ENCODE measurements around the gene PTPRN2.

The PTPRN2 gene

DNA sequence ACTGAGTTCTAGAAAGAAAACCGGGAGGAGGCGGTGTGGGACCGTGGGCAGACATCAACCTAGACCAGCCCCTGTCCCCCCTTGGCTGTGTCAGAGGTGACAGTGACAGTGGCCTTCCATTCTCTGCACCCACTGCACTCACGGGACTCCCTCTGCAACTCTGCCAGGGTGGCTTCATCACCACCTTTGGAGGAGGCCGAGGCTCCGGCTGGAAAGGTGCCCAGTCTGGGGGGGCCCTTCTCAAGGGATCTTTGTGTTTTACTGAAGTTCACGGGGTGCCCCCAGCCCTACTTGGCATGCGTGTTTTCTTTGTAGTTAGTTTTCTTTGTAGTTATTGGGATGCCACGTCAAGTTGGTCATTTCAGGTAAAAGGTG, 833.2 kb downstream of the PTPRN2 start:
- H3K4me1 Mint-ChIP-seq: no peaks in the 10 kb centered on the region
- peaks cover 4% of the 10 kb centered on the region for H3K27me3 Mint-ChIP-seq
- no peak overlapping the region for H3K27ac Mint-ChIP-seq
- CTCF ChIA-PET: no interaction called here
- H3K9me3 Mint-ChIP-seq: no peaks in the 10 kb centered on the region
- no peak overlapping the region for H3K4me3 Mint-ChIP-seq
- H3K36me3 Mint-ChIP-seq: no peaks in the 10 kb centered on the region
- no peak for DNase-seq

- CTCF ChIA-PET: no interaction called here
These were observed 833.8 kb downstream of the PTPRN2 start for GRCh38 chr7:157753713-157754415.

GRCh38 chr7:157752832-157753291, 834.8 kb downstream of the PTPRN2 start:
- H3K27me3 Mint-ChIP-seq: no peaks in the 10 kb centered on the region
- H3K36me3 Mint-ChIP-seq: no peaks in the 10 kb centered on the region
- H3K4me3 Mint-ChIP-seq: no peak overlapping the region
- H3K4me1 Mint-ChIP-seq: no peaks in the 10 kb centered on the region
- no peak for DNase-seq
- no peak overlapping the region for H3K27ac Mint-ChIP-seq
- CTCF ChIA-PET: no interaction called here
- no peaks in the 10 kb centered on the region for H3K9me3 Mint-ChIP-seq

More at GRCh38 chr7:157753713-157754415, 833.8 kb downstream of the PTPRN2 start:
- Mint-ChIP-seq H3K4me3 (no peak overlapping the region), H3K36me3 (no peaks in the 10 kb centered on the region), H3K9me3 (no peaks in the 10 kb centered on the region), H3K4me1 (no peaks in the 10 kb centered on the region), H3K27me3 (peaks cover 4% of the 10 kb centered on the region), H3K27ac (no peak overlapping the region)
- no peak for DNase-seq

DNA sequence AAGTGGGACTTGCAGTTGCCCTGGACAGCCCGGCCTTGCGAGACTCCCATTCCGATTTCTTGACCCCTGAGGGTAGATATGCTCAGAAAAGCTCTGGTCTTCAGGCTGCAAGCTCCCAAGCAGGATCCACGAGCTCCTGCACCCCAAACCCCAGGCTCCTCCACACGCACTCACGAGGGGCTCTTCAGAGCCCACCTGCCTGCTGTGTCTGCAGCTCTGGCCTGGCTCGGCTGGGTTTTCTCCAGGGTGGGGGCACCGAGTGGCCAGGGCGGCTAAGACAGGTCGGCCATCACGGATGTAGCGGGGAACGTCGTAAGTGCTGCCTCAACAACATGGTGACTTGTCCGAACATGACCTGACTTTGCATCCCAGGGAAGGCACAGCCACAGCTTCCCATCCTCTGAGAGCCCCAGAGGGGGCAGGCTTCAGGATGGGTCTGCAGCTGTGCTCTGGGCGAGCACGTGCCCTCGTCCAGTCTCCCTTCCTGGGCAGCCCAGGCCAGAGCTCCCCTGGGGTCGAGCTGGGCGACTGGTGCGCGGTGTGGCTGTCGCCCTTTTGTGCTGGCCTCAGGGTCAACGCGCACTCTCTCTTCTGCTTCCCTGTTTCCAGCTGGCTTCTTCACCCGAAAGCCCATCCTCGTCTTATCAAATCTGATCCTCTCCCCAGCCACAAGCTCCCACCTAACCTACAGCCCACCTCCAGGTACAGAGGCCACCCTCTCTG, 835.5 kb downstream of the PTPRN2 start:
- no peak for DNase-seq
- no peaks in the 10 kb centered on the region for H3K4me1 Mint-ChIP-seq
- H3K27ac Mint-ChIP-seq: no peak overlapping the region
- H3K27me3 Mint-ChIP-seq: no peaks in the 10 kb centered on the region
- H3K9me3 Mint-ChIP-seq: no peaks in the 10 kb centered on the region
- no peak overlapping the region for H3K4me3 Mint-ChIP-seq
- CTCF ChIA-PET: no interaction called here
- H3K36me3 Mint-ChIP-seq: no peaks in the 10 kb centered on the region

DNA sequence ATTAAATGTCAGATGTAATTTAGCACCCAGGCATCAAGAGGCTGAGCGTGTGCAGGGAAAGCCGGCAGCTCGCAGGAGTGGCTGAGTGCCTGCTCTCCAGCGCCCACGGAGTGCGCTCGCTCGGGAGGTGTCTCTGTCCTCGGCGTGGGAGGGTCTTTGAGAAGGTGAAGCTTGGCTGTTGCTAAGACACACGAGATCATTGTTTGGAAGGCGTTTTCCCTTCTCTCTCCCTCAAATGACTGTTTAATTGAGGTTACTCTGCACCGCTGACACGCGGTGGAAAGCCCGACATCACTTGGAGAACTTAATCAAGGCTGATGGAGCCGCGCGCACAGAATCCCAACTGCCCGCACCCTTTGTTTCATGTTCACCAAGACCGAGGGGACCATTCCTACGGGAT, 836.2 kb downstream of the PTPRN2 start:
- Mint-ChIP-seq H3K4me1 (no peaks in the 10 kb centered on the region), H3K4me3 (no peak overlapping the region), H3K27ac (no peak overlapping the region), H3K27me3 (no peaks in the 10 kb centered on the region), H3K36me3 (no peaks in the 10 kb centered on the region), H3K9me3 (no peaks in the 10 kb centered on the region)
- peak; percentile 5 for DNase-seq
- CTCF ChIA-PET: no interaction called here

DNA sequence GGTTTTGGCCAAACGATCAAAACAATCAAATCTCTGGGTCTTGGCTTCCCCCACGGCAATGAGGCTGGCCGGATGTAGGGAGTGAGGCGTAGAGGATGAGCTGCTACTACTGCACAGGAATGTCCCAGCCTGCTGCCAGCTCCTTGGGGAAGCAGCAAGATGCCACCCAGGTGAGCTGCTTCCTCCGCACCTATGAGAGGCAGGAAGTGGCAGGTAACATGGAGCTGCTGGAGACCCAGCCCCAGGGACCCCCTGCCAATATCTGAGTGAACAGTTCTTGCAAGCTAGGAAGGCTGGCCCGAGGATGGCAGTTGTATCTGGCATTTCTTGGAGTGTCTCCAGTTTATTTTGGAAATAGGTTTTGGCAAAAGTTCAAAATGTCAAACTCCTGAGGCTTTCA, 837.3 kb downstream of the PTPRN2 start:
- Mint-ChIP-seq H3K36me3 (no peaks in the 10 kb centered on the region), H3K4me3 (no peak overlapping the region), H3K4me1 (no peaks in the 10 kb centered on the region), H3K27me3 (no peaks in the 10 kb centered on the region), H3K27ac (no peak overlapping the region), H3K9me3 (no peaks in the 10 kb centered on the region)
- CTCF ChIA-PET: no interaction called here
- peak; percentile 10 for DNase-seq

- DNase-seq: peak; percentile 10
- Mint-ChIP-seq H3K27me3 (peaks cover 12% of the 10 kb centered on the region), H3K4me1 (no peaks in the 10 kb centered on the region), H3K4me3 (no peak overlapping the region), H3K9me3 (no peaks in the 10 kb centered on the region), H3K27ac (no peak overlapping the region), H3K36me3 (no peaks in the 10 kb centered on the region)
- CTCF ChIA-PET: no interaction called here
These were observed 841.6 kb downstream of the PTPRN2 start for GRCh38 chr7:157745721-157746709.

GRCh38 chr7:157744786-157745601, 842.6 kb downstream of the PTPRN2 start:
- no peak overlapping the region for H3K27ac Mint-ChIP-seq
- peak; percentile 11 for DNase-seq
- H3K27me3 Mint-ChIP-seq: peaks cover 12% of the 10 kb centered on the region
- H3K4me3 Mint-ChIP-seq: no peak overlapping the region
- H3K4me1 Mint-ChIP-seq: no peaks in the 10 kb centered on the region
- H3K9me3 Mint-ChIP-seq: no peaks in the 10 kb centered on the region
- CTCF ChIA-PET: interaction anchor here (1.3 kb wide), 1 partner anchor 10 kb away, joined by 3 read pairs; no protein-coding TSS in a partner anchor
- H3K36me3 Mint-ChIP-seq: no peaks in the 10 kb centered on the region

- peak; percentile 2 for DNase-seq
- Mint-ChIP-seq H3K9me3 (no peaks in the 10 kb centered on the region), H3K4me1 (no peaks in the 10 kb centered on the region), H3K4me3 (no peak overlapping the region), H3K36me3 (no peaks in the 10 kb centered on the region), H3K27ac (no peak overlapping the region), H3K27me3 (peaks cover 18% of the 10 kb centered on the region)
- CTCF ChIA-PET: interaction anchor here (1.3 kb wide), 1 partner anchor 9 kb away, joined by 3 read pairs; no protein-coding TSS in a partner anchor
These were observed 843.7 kb downstream of the PTPRN2 start for GRCh38 chr7:157743781-157744525.

DNA sequence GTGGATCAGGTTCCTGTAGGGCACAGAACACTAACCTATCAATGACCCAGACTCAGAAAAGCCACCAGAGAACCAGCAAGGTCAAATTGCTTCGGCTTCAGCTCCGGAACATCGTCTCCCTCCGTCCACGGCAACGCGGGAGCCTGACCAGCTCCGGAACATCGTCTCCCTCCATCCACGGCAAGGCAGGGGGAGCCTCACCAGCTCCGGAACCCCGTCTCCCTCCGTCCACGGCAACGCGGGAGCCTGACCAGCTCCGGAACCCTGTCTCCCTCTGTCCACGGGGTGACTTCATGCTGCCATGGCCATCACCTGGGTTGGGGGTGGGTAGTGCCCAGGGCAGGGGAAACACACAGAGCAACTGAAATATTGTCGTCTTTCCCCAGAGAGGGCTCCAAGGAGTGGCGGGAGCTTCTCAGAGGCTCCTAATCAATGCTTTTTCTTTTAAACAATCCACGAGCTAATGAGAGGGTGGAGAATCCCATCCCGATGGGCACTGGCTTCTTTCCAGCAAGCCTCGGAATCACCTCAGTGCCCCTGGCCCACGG, 847.3 kb downstream of the PTPRN2 start:
- no peak overlapping the region for H3K27ac Mint-ChIP-seq
- no peaks in the 10 kb centered on the region for H3K4me1 Mint-ChIP-seq
- no peak for DNase-seq
- CTCF ChIA-PET: no interaction called here
- H3K9me3 Mint-ChIP-seq: no peaks in the 10 kb centered on the region
- H3K27me3 Mint-ChIP-seq: peaks cover 30% of the 10 kb centered on the region
- no peak overlapping the region for H3K4me3 Mint-ChIP-seq
- H3K36me3 Mint-ChIP-seq: no peaks in the 10 kb centered on the region

GRCh38 chr7:157739650-157740049, 848.0 kb downstream of the PTPRN2 start:
- peaks cover 30% of the 10 kb centered on the region for H3K27me3 Mint-ChIP-seq
- CTCF ChIA-PET: no interaction called here
- H3K9me3 Mint-ChIP-seq: no peaks in the 10 kb centered on the region

DNA sequence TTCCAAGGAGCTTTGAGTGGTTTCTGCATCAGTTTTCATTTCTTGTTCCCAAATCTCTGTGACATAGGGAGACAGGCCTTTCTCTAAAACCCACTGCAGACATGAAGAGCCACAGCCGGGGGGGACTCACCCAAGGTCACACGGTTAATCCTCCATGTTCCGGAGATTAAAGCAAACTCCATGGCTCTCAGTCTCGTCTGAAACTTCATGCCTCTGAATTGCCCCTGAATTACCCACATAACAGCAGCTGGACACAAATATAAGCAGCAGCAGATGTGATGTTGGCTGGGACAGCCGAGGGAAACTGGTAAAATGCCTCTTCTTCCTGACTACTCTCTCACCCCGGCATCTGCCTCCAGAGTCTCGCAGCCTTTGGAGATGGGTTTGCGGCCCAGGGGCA, 848.6 kb downstream of the PTPRN2 start:
- no peak for DNase-seq
- Mint-ChIP-seq H3K27me3 (peaks cover 33% of the 10 kb centered on the region), H3K36me3 (no peaks in the 10 kb centered on the region), H3K9me3 (no peaks in the 10 kb centered on the region), H3K4me3 (no peak overlapping the region), H3K4me1 (no peaks in the 10 kb centered on the region), H3K27ac (no peak overlapping the region)
- CTCF ChIA-PET: no interaction called here

More at GRCh38 chr7:157739650-157740049, 848.0 kb downstream of the PTPRN2 start:
- H3K4me1 Mint-ChIP-seq: no peaks in the 10 kb centered on the region
- H3K36me3 Mint-ChIP-seq: no peaks in the 10 kb centered on the region
- DNase-seq: no peak
- H3K27ac Mint-ChIP-seq: no peak overlapping the region
- no peak overlapping the region for H3K4me3 Mint-ChIP-seq

DNA sequence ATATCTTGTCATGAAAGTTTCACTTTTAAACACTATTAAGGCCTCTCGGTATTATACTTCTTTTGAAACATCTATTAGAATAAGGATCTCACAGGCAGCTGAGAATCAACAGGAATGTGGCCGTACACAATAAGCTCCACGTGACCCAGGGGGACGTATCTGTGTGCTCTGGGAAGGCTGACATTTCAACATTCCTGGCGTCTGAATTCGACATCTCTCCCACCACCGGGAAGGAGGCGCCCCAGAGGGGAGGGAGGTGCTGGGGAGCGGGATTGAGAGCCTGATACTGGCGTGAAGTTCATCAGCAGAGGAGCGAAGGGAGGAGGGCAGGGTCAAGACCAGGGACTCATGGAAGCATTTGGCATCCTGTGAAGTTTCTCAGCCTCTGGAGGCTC, 849.6 kb downstream of the PTPRN2 start:
- no peak for DNase-seq

More for the DNA sequence above, 849.6 kb downstream of the PTPRN2 start:
- Mint-ChIP-seq H3K27ac (no peak overlapping the region), H3K36me3 (no peaks in the 10 kb centered on the region), H3K27me3 (peaks cover 34% of the 10 kb centered on the region), H3K9me3 (no peaks in the 10 kb centered on the region), H3K4me1 (no peaks in the 10 kb centered on the region), H3K4me3 (no peak overlapping the region)
- CTCF ChIA-PET: no interaction called here

All from activated naive CD4-positive, alpha-beta T cell treated with anti-CD3 and anti-CD28 coated beads, Interleukin-2, amount 10 ng/mL, durations not matched to agents 7 days and 5 days (primary cell).